ENCODE results near the gene TRAF7.

The TRAF7 gene

GRCh38 chr16:2162676-2163118 is 7.1 kb downstream of the TRAF7 start:
- ChIA-PET POLR2A (no interaction called here), CTCF (interaction anchor here (0.7 to 1.5 kb wide), 3 partner anchors 10 to 159 kb away, joined by 3 to 6 read pairs (median 4); no protein-coding TSS in a partner anchor)
- no peak for TF ChIP-seq CTCF (IDR thresholded peaks at IDR 0.05; ENCODE audit: control extremely low read depth, extremely low read depth, low read depth, missing control alignments)
- DNase-seq (ENCODE audit: extremely low spot score) = no peak

GRCh38 chr16:2163211-2163881 is 7.8 kb downstream of the TRAF7 start:
- DNase-seq (ENCODE audit: extremely low spot score) = no peak
- CTCF ChIA-PET = interaction anchor here (0.9 kb wide), 1 partner anchor 31 kb away, joined by 3 read pairs; no protein-coding TSS in a partner anchor
- POLR2A ChIA-PET = interaction anchor here (1.3 kb wide), 1 partner anchor 8 kb away, joined by 6 read pairs; the partner anchor contains the start of gene TRAF7
- no peak for TF ChIP-seq CTCF (IDR thresholded peaks at IDR 0.05; ENCODE audit: control extremely low read depth, extremely low read depth, low read depth, missing control alignments)

GRCh38 chr16:2165861-2166260 is 10.3 kb downstream of the TRAF7 start:
- ChIA-PET POLR2A (interaction anchor here (1.1 kb wide), 1 partner anchor 11 kb away, joined by 4 read pairs; the partner anchor contains the start of gene TRAF7), CTCF (no interaction called here)
- no peak for DNase-seq (ENCODE audit: extremely low spot score)
- TF ChIP-seq CTCF (IDR thresholded peaks at IDR 0.05; ENCODE audit: control extremely low read depth, extremely low read depth, low read depth, missing control alignments) = no peak

GRCh38 chr16:2166263-2167067 is 10.9 kb downstream of the TRAF7 start:
- DNase-seq (ENCODE audit: extremely low spot score) = no peak
- ChIA-PET CTCF (no interaction called here), POLR2A (interaction anchor here (1.1 to 3.8 kb wide), 2 partner anchors 11 kb away, joined by 4 to 15 read pairs; partner anchors contain the start of gene TRAF7)
- TF ChIP-seq CTCF (IDR thresholded peaks at IDR 0.05; ENCODE audit: control extremely low read depth, extremely low read depth, low read depth, missing control alignments) = no peak

GRCh38 chr16:2167068-2167638 is 11.6 kb downstream of the TRAF7 start:
- no peak for DNase-seq (ENCODE audit: extremely low spot score)
- CTCF ChIA-PET = interaction anchor here (1.1 to 1.4 kb wide), 3 partner anchors 7 to 145 kb away, joined by 3 to 4 read pairs (median 3); no protein-coding TSS in a partner anchor
- TF ChIP-seq CTCF (IDR thresholded peaks at IDR 0.05; ENCODE audit: control extremely low read depth, extremely low read depth, low read depth, missing control alignments) = no peak
- POLR2A ChIA-PET = interaction anchor here (3.8 kb wide), 1 partner anchor 12 kb away, joined by 15 read pairs; the partner anchor contains the start of gene TRAF7

GRCh38 chr16:2170080-2170479 is 14.5 kb downstream of the TRAF7 start:
- ChIA-PET CTCF (interaction anchor here (1.6 kb wide), 1 partner anchor 29 kb away, joined by 4 read pairs; no protein-coding TSS in a partner anchor), POLR2A (interaction anchor here (3.8 kb wide), 1 partner anchor 15 kb away, joined by 15 read pairs; the partner anchor contains the start of gene TRAF7)
- no peak for TF ChIP-seq CTCF (IDR thresholded peaks at IDR 0.05; ENCODE audit: control extremely low read depth, extremely low read depth, low read depth, missing control alignments)
- no peak for DNase-seq (ENCODE audit: extremely low spot score)

Measured in GM10248 (cell line).